A549 treated with RU486 at 1 μM for 4 hours (cell line): ENCODE results near the gene SNRNP200. TPM values are rescaled to one million over a fixed set of nuclear protein-coding genes. Genes with fewer than 3 reads are reported as not detected.

Experiments
- total RNA-seq: library from RNA; stranded (reverse); fragments of 200-300 nt; extraction: Qiagen RNA extraction; gene quantifications from 5 replicates; pipeline ENCODE4 v1.2.3, GENCODE V29; 2022; ENCODE audit warnings: low read depth

Gene SNRNP200
- 114 to 129 TPM (median 120 TPM) in 5 replicates for total RNA-seq

DNA sequence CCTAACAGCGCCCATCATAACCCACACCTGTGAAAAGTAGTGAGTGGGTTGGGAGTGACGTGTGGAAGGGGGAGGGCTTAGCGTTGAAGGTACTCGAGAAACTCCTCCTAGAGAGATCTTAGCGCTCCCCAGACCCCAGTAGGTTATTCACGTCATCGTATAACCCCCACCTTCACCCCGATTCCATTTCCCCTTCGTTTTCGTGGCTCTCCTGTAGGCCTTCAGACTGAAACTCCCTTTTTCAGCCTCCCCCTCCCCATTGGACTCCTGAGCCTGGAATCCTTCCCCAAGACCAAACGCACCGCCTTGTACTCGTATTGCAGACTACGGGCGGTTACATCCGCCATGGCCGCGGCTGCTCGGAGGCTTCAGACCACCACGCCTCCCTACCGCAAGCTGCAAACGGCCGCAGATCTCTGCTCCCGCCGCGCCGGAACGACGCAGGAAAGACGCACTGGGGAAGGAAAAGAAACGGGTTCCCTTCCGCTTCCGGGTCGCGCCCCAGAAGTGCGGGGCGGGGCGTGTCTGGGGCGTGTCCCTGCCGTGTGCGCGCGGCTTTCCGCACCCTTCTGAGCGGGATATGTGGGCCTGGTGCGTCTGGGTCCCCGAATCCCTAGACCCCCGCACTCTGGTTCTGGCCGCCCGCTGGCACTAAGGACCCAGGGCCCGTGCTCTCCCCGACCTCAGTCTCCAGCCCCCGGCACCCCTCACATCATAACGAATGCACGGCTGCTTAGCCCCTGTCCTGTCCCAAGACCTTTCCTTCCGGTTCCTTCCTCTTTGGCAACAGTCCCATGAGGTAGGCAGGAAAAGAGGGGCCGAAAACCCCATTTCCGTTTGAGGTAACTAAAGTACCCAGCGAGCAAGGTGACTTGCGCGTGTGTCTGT is at the start of gene SNRNP200:
SNRNP200 (minus strand) TSS at position 456 of the 888 bp plus-strand sequence; CDS start at position 347, 109 bp downstream.

DNA sequence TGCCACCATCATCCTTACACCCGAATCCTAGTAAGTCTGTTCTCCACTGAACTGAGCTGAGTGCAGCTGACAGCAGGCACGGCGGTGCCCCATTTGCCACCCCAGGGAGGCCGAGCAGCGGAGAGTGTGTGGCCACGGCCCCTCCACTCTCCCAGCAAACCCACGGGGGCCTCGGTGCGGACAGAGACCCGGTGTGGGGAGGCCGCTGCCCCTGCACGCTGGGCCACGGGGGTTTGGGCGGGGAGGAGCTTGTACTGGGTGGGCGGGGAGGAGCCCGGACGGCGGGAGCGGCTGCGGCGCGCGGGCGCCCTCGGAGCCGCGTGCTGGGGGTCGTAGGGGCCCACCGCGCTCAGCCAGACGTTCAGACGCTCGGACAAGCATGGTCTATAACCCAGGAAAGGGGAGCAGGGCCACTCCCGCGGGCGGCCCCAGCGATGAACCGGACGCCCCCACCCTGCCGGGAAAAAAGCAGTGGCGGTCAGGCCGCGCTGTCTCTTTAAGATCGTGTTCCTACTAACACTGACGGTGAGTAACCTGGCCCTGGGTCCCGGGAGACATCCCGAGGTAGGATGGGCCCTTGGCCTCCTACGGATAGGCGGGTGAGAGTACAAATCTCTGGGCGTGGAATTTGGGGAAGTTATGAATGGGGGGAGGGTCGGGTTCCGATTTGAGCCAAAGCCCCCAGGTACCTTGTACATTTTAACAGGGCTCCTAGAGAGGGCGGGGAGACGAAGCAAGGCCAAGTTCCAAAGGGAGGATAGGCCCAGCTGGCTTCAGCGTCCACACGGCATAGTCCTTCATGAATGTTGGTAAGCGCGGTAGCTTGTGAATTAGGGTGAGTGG is 19.9 kb upstream of the SNRNP200 start, which contains the start of gene ITPRIPL1:
ITPRIPL1 (plus strand) TSS at position 277 of the 843 bp plus-strand sequence; CDS start at position 800, 523 bp downstream.

DNA sequence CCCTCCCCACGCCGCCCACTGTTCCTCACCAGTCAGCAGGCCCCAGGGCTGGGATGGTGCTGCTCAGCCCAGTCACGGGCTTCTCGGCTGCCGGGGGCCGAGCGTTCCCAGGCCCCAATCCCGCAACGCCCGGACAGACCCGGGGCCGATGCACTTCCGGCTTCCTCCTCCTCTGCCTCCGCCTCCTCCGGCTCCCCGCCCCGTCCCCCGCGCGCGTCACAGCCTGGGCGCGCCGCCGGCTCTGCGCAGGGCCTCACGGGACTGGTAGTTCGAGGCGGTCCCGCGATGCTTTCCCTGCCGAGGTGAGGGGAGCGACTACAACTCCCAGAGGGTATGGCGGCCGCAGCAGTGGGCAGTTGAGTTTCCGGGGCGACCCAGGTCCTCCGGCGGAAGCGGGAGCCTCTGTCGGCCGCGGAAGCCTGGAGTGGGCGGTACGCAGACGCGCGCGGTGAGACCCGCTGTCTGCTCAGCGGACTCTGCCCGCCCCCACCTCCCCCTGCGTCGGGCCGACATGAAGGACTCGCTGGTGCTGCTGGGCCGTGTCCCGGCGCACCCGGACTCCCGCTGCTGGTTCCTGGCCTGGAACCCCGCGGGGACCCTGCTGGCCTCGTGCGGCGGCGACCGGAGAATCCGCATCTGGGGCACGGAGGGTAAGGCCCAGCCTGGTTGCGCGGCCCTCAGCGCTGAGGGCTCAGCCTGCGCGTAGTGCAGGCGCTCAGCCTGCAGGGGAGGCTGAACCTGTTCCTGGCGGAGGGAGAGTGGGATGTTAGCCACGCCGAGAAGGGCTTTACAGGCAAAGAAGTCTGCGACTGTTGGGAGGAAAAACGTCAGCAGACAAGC is 39.3 kb downstream of the SNRNP200 start, which contains the start of the genes CIAO1 and TMEM127:
CIAO1 (plus strand) TSS at position 386 of the 840 bp plus-strand sequence; CDS start at position 512, 126 bp downstream.
TMEM127 (minus strand) TSS at position 158 of the 840 bp plus-strand sequence. CDS start 616 bp downstream, outside the sequence.

Other genes starting within 250 kb of the SNRNP200 start
- 0.06 to 0.10 TPM (median 0.06 TPM) in 4 of 5 replicates, not detected in the other for gene ADRA2B, start 189.0 kb downstream of the SNRNP200 start, total RNA-seq
- gene ASTL, start 167.0 kb downstream of the SNRNP200 start, total RNA-seq, result not detected in 5 replicates
- 0.14 to 0.85 TPM (median 0.51 TPM) in 5 replicates for gene DUSP2, start 160.1 kb downstream of the SNRNP200 start, total RNA-seq
- 84.0 to 103 TPM (median 98.3 TPM) in 5 replicates for gene STARD7, start 96.7 kb downstream of the SNRNP200 start, total RNA-seq
- 35.7 to 49.9 TPM (median 45.7 TPM) in 5 replicates for gene TMEM127, start 39.5 kb downstream of the SNRNP200 start, total RNA-seq
- gene CIAO1, start 39.3 kb downstream of the SNRNP200 start, total RNA-seq, result 67.8 to 89.5 TPM (median 86.5 TPM) in 5 replicates
- gene ITPRIPL1, start 19.8 kb upstream of the SNRNP200 start, total RNA-seq, result not detected in 5 replicates
- 41.7 to 53.6 TPM (median 46.7 TPM) in 5 replicates for gene NCAPH, start 30.2 kb upstream of the SNRNP200 start, total RNA-seq
- 1.1 to 1.9 TPM (median 1.8 TPM) in 5 replicates for gene NEURL3, start 199.8 kb upstream of the SNRNP200 start, total RNA-seq
- gene ARID5A, start 231.2 kb upstream of the SNRNP200 start, total RNA-seq, result 8.0 to 11.6 TPM (median 10.2 TPM) in 5 replicates